ENCODE results near the gene KIN.

- TF ChIP-seq MXI1 (IDR thresholded peaks at IDR 0.05; ENCODE audit: borderline replicate concordance, low read depth, low read length): no peak
- no peak for TF ChIP-seq SMC3 (IDR thresholded peaks at IDR 0.05; ENCODE audit: low read depth, low read length)
- TF ChIP-seq BHLHE40 (IDR thresholded peaks at IDR 0.05; ENCODE audit: low read depth, low read length): no peak
- TF ChIP-seq, protein P1, sequence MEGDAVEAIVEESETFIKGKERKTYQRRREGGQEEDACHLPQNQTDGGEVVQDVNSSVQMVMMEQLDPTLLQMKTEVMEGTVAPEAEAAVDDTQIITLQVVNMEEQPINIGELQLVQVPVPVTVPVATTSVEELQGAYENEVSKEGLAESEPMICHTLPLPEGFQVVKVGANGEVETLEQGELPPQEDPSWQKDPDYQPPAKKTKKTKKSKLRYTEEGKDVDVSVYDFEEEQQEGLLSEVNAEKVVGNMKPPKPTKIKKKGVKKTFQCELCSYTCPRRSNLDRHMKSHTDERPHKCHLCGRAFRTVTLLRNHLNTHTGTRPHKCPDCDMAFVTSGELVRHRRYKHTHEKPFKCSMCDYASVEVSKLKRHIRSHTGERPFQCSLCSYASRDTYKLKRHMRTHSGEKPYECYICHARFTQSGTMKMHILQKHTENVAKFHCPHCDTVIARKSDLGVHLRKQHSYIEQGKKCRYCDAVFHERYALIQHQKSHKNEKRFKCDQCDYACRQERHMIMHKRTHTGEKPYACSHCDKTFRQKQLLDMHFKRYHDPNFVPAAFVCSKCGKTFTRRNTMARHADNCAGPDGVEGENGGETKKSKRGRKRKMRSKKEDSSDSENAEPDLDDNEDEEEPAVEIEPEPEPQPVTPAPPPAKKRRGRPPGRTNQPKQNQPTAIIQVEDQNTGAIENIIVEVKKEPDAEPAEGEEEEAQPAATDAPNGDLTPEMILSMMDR (conservative IDR thresholded peaks at IDR 0.05; ENCODE audit: low read depth, low read length): no peak
- no peak for TF ChIP-seq POLR2A (IDR thresholded peaks at IDR 0.05; ENCODE audit: low read depth, low read length)
- no peak for TF ChIP-seq MAFK (IDR thresholded peaks at IDR 0.05; ENCODE audit: low read depth, low read length)
- TF ChIP-seq, protein P2, sequence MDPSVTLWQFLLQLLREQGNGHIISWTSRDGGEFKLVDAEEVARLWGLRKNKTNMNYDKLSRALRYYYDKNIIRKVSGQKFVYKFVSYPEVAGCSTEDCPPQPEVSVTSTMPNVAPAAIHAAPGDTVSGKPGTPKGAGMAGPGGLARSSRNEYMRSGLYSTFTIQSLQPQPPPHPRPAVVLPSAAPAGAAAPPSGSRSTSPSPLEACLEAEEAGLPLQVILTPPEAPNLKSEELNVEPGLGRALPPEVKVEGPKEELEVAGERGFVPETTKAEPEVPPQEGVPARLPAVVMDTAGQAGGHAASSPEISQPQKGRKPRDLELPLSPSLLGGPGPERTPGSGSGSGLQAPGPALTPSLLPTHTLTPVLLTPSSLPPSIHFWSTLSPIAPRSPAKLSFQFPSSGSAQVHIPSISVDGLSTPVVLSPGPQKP (IDR thresholded peaks at IDR 0.05; ENCODE audit: borderline replicate concordance, low read depth, low read length): no peak
- TF ChIP-seq, protein P3, sequence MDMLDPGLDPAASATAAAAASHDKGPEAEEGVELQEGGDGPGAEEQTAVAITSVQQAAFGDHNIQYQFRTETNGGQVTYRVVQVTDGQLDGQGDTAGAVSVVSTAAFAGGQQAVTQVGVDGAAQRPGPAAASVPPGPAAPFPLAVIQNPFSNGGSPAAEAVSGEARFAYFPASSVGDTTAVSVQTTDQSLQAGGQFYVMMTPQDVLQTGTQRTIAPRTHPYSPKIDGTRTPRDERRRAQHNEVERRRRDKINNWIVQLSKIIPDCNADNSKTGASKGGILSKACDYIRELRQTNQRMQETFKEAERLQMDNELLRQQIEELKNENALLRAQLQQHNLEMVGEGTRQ (IDR thresholded peaks at IDR 0.05; ENCODE audit: low read depth, low read length): no peak
- no peak for TF ChIP-seq CEBPB (IDR thresholded peaks at IDR 0.05; ENCODE audit: low read depth, low read length)
These were observed 7.8 kb upstream of the KIN start for GRCh38 chr10:7795605-7796004.

Measured in IMR-90 (cell line).